Stimulated activated CD4-positive, alpha-beta T cell treated with anti-CD3 and anti-CD28 coated beads, Interleukin-4, amount 100 ng/mL, for 1 hour (primary cell): ENCODE measurements around the gene EVA1A.

ENCODE experiments used
- DNase-seq: peaks from one replicate; pipeline ENCODE4 v3.0.0-alpha.2; 2020

The EVA1A gene

GRCh38 chr2:75539955-75540716 is 20.6 kb downstream of the EVA1A start:
- no peak for DNase-seq

- no peak for DNase-seq
These were observed 21.9 kb downstream of the EVA1A start for GRCh38 chr2:75538521-75539490.

GRCh38 chr2:75537658-75538057 is 23.1 kb downstream of the EVA1A start:
- DNase-seq: no peak

- no peak for DNase-seq
These were observed 27.6 kb downstream of the EVA1A start for GRCh38 chr2:75533135-75533534.

- no peak for DNase-seq
These were observed 28.3 kb downstream of the EVA1A start for GRCh38 chr2:75532488-75532887.

- no peak for DNase-seq
These were observed 32.3 kb downstream of the EVA1A start for GRCh38 chr2:75528221-75528977.

- DNase-seq: no peak
These were observed 33.1 kb downstream of the EVA1A start for GRCh38 chr2:75527676-75528075.

GRCh38 chr2:75526842-75527241 is 33.9 kb downstream of the EVA1A start:
- no peak for DNase-seq

- DNase-seq: no peak
These were observed 35.1 kb downstream of the EVA1A start for GRCh38 chr2:75525434-75526310.

- no peak for DNase-seq
These were observed 36.3 kb downstream of the EVA1A start for GRCh38 chr2:75524276-75524911.

GRCh38 chr2:75523313-75524275 is 37.1 kb downstream of the EVA1A start:
- DNase-seq: no peak

- DNase-seq: no peak
These were observed 38.0 kb downstream of the EVA1A start for GRCh38 chr2:75522543-75523312.

- no peak for DNase-seq
These were observed 39.4 kb downstream of the EVA1A start for GRCh38 chr2:75521225-75521872.

GRCh38 chr2:75519843-75520242 is 40.9 kb downstream of the EVA1A start:
- no peak for DNase-seq

- no peak for DNase-seq
These were observed 41.9 kb downstream of the EVA1A start for GRCh38 chr2:75518638-75519465.

GRCh38 chr2:75517547-75518230 is 43.0 kb downstream of the EVA1A start:
- no peak for DNase-seq
